ENCODE results near the gene PTPRN2. TPM values are rescaled to one million over a fixed set of nuclear protein-coding genes. Genes with fewer than 3 reads are reported as not detected.

The PTPRN2 gene
- total RNA-seq, 1 donor from 2014 or later: 1.8 TPM

DNA sequence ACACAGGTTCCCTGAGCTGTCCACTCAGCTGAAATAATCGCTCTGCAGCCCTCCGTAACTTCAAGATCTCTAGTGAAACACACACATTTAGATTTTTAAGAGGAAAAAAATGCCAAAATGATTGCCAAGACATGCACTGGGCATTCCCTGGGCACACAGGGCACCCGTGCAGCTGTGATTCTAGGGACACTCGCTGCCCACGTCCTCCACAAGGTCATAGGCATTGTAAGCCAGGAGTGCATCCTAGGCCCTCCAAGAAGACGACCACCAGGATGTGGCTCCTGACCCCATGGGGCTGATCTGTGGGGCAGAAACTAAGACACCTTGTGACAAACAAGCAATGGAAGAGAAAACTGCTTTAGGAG, 563.3 kb downstream of the PTPRN2 start:
- no peak overlapping the region for H3K27ac Mint-ChIP-seq

DNA sequence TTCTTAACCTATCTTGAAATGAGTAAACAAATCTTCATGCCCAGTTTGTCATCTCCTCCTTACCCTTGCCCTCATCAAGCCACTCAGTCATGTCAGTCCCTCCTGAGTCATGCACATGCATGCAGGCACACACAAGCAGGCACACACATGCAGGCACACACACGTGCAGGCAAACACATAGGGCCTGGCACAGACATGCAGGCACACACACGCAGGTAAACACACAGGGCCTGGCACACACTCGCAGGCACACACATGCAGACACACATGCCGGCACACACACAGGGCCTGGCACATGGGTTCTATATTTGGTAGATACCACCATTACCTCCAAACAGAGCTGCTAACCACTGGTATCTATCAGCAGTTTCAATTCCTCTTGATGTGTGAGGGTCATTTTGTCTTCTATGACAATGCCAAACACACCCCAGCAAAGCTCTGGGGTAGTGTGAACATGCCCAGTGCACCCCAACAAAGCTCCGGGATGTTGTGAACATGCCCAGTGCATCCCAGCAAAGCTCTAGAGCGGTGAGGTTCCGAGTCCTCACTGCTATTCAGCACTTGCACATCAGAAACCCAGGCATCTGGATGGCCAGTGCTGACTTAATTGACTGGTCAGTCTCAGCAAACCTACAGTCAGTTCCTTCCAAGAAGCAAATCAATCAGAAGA, 563.8 kb downstream of the PTPRN2 start:
- Mint-ChIP-seq H3K36me3 (ENCODE audit: low read depth) (no peaks in the 10 kb centered on the region), H3K9me3 (no peaks in the 10 kb centered on the region), H3K27me3 (no peaks in the 10 kb centered on the region), H3K27ac (no peak overlapping the region), H3K4me3 (no peak overlapping the region), H3K4me1 (no peaks in the 10 kb centered on the region)
- intact Hi-C loops (cut with micrococcal nuclease): no loop called here
- CTCF ChIA-PET: no interaction called here
- TF ChIP-seq, protein P1, sequence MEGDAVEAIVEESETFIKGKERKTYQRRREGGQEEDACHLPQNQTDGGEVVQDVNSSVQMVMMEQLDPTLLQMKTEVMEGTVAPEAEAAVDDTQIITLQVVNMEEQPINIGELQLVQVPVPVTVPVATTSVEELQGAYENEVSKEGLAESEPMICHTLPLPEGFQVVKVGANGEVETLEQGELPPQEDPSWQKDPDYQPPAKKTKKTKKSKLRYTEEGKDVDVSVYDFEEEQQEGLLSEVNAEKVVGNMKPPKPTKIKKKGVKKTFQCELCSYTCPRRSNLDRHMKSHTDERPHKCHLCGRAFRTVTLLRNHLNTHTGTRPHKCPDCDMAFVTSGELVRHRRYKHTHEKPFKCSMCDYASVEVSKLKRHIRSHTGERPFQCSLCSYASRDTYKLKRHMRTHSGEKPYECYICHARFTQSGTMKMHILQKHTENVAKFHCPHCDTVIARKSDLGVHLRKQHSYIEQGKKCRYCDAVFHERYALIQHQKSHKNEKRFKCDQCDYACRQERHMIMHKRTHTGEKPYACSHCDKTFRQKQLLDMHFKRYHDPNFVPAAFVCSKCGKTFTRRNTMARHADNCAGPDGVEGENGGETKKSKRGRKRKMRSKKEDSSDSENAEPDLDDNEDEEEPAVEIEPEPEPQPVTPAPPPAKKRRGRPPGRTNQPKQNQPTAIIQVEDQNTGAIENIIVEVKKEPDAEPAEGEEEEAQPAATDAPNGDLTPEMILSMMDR (IDR thresholded peaks at IDR 0.05): no peak
- POLR2A ChIA-PET: no interaction called here
- ATAC-seq (ENCODE audit: low read depth): no peak
- no peak for DNase-seq

More for the DNA sequence above, 563.3 kb downstream of the PTPRN2 start:
- no peaks in the 10 kb centered on the region for H3K9me3 Mint-ChIP-seq
- no peaks in the 10 kb centered on the region for H3K36me3 Mint-ChIP-seq (ENCODE audit: low read depth)
- ChIA-PET CTCF (no interaction called here), POLR2A (no interaction called here)
- no peaks in the 10 kb centered on the region for H3K4me1 Mint-ChIP-seq
- DNase-seq: no peak
- no peaks in the 10 kb centered on the region for H3K27me3 Mint-ChIP-seq
- no peak for ATAC-seq (ENCODE audit: low read depth)
- intact Hi-C loops (cut with micrococcal nuclease): no loop called here
- no peak overlapping the region for H3K4me3 Mint-ChIP-seq
- TF ChIP-seq, protein P1 (IDR thresholded peaks at IDR 0.05): no peak

DNA sequence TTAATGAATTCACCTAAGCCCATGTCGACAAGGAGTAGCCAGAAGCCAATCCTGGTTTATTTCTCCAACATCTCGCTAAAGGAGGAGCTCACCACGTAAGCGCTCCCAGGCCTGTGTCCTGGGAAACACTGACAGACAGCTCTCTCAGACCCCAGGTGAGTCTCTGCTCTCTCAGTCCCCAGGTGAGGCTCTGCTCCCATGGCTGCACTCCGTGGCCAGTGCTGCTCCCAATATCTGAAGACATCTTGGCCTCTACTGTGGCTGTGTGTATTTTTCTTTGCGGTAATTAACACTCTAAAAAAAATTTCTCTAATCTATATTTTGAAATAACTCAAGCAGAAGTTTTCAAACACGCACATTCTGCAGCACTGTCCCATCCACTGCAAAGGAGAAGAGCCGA, 564.5 kb downstream of the PTPRN2 start:
- intact Hi-C loops (cut with micrococcal nuclease): no loop called here
- ChIA-PET CTCF (no interaction called here), POLR2A (no interaction called here)

DNA sequence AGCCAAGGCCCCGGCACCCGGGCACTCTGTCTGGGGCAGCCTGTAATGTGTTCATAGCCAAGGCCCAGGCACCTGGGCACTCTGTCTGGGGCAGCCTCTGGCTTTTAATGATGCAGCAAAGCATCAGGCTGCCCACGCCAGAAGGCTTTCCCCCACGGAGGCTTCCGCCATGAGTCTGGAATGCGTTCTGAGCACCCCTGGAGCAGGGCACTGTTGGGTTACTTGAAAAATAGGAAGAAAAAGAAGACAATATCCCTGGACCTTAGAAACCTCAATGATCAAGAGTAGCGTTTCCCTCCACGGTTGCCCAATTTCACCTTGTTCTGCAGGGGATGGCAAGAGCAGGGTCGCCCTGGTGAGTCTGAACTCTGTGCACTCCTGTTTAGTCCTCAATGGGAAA, 565.0 kb downstream of the PTPRN2 start:
- H3K9me3 Mint-ChIP-seq: no peaks in the 10 kb centered on the region
- ChIA-PET POLR2A (no interaction called here), CTCF (no interaction called here)
- no peak overlapping the region for H3K27ac Mint-ChIP-seq
- H3K4me3 Mint-ChIP-seq: no peak overlapping the region
- ATAC-seq (ENCODE audit: low read depth) (no peak), DNase-seq (no peak)
- H3K4me1 Mint-ChIP-seq: no peaks in the 10 kb centered on the region
- TF ChIP-seq, protein P1 (IDR thresholded peaks at IDR 0.05): no peak
- no peaks in the 10 kb centered on the region for H3K27me3 Mint-ChIP-seq
- no peaks in the 10 kb centered on the region for H3K36me3 Mint-ChIP-seq (ENCODE audit: low read depth)
- intact Hi-C loops (cut with micrococcal nuclease): no loop called here

More for the DNA sequence above, 564.5 kb downstream of the PTPRN2 start:
- Mint-ChIP-seq H3K36me3 (ENCODE audit: low read depth) (no peaks in the 10 kb centered on the region), H3K9me3 (no peaks in the 10 kb centered on the region), H3K4me1 (no peaks in the 10 kb centered on the region), H3K4me3 (no peak overlapping the region), H3K27ac (no peak overlapping the region), H3K27me3 (no peaks in the 10 kb centered on the region)
- ATAC-seq (ENCODE audit: low read depth): no peak
- DNase-seq: no peak
- TF ChIP-seq, protein P1 (IDR thresholded peaks at IDR 0.05): no peak

DNA sequence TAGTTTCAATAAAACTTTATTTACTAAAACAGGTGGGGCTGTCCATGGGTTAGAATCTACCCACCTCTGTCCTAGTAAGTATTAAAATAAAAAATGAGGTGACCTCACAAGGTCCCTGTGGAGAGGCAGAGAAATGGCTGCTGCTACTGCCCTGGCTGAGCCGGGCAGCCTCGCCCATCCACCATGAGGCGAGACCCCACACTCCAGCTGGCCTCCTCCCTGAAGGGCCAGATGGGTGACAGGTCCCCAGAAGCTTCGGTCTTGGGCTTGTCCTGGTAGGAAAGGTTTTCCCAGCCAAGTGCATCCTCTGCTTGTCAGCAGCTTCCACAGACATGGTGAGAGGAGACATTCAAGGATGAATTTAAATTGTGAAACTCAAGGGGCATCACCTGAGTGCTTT, 565.8 kb downstream of the PTPRN2 start:
- intact Hi-C loops (cut with micrococcal nuclease): no loop called here
- POLR2A ChIA-PET: no interaction called here
- no peak for DNase-seq
- Mint-ChIP-seq H3K27ac (no peak overlapping the region), H3K36me3 (ENCODE audit: low read depth) (no peaks in the 10 kb centered on the region), H3K4me1 (no peaks in the 10 kb centered on the region), H3K4me3 (no peak overlapping the region), H3K27me3 (no peaks in the 10 kb centered on the region), H3K9me3 (no peaks in the 10 kb centered on the region)
- no peak for ATAC-seq (ENCODE audit: low read depth)
- CTCF ChIA-PET: no interaction called here
- TF ChIP-seq, protein P1 (IDR thresholded peaks at IDR 0.05): no peak
